Ovary (tissue), 3 donors: ENCODE measurements around the gene AGRP.

Experiments
- POLR2A ChIP-seq: fragments of 450-650 bp; IDR thresholded peaks from one replicate; pipeline ENCODE4 v1.6.1; 2017; ENCODE audit warnings: antibody characterized with exemption, mild to moderate bottlenecking, moderate library complexity
- TF ChIP-seq, protein P1 (sequence below), 3 donors: fragments of 450-650 bp in 2 of 3; fragments of 200-600 bp in 1 of 3; IDR thresholded peaks; one replicate each; pipeline versions ENCODE4 v1.5.1 to v1.8.0; 2016 to 2022; ENCODE audit warnings: antibody characterized with exemption in 3 of 3, mild to moderate bottlenecking in 1 of 3
- donor health status: DM: no; HTN: no; CAD: no.

DNA sequence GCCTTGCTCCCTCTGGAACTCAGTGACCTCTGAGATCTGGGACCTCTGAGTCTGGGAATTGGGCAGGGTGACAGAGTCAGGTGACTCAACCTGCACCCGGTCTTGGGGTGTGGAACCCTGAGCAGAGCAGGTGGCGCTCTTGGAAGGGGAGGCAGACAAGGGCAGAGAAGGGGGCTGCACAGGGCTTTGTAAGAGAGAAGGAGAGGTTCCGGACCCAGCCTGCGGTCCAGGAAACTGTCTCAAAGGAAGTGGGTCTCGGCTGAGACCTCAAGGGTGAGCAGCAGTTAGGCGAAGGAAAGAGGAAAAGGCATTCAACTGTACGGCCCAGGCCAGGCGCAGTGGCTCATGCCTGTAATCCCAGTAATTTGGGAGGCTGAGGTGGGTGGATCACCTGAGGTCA lies 35.3 kb upstream of the AGRP start:
- TF ChIP-seq POLR2A = no peak
- TF ChIP-seq, protein P1, sequence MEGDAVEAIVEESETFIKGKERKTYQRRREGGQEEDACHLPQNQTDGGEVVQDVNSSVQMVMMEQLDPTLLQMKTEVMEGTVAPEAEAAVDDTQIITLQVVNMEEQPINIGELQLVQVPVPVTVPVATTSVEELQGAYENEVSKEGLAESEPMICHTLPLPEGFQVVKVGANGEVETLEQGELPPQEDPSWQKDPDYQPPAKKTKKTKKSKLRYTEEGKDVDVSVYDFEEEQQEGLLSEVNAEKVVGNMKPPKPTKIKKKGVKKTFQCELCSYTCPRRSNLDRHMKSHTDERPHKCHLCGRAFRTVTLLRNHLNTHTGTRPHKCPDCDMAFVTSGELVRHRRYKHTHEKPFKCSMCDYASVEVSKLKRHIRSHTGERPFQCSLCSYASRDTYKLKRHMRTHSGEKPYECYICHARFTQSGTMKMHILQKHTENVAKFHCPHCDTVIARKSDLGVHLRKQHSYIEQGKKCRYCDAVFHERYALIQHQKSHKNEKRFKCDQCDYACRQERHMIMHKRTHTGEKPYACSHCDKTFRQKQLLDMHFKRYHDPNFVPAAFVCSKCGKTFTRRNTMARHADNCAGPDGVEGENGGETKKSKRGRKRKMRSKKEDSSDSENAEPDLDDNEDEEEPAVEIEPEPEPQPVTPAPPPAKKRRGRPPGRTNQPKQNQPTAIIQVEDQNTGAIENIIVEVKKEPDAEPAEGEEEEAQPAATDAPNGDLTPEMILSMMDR (IDR thresholded peaks at IDR 0.05) = no peak
